Measurements from ENCODE around the gene SMYD3. TPM values are rescaled to one million over a fixed set of nuclear protein-coding genes. Genes with fewer than 3 reads are reported as not detected.

SMYD3 gene
- total RNA-seq, 4 donors from 2014 or later, result 7.6 to 26.3 (median 13.4) TPM

- TF ChIP-seq CTCF (IDR thresholded peaks at IDR 0.05), result no peak
- DNase-seq (ENCODE audit: low spot score) (no peak), ATAC-seq (ENCODE audit: low FRiP score) (no peak)
Measured at GRCh38 chr1:246425139-246425794, 81.8 kb downstream of the SMYD3 start.

DNA sequence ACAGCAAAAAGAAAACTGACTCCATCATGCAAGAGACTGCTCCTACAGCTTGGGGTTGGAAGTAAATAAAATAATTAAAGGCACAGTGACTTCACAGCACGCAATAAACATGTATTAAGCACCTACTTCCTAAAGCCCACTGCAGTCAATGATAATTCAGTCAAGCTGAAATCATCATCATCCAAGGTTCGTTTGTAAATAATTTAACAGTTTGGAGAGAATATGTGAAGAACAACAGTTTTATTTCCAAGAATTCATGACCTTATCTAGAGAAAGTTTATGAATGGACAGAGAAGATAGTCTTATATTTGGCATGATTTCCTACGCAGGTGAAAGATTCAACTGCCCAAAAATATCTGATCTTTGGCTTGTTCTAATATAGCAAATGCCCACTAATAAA is 86.8 kb downstream of the SMYD3 start:
- no peak for ATAC-seq (ENCODE audit: low FRiP score)
- no peak for TF ChIP-seq CTCF (IDR thresholded peaks at IDR 0.05)
- no peak for DNase-seq (ENCODE audit: low spot score)

DNA sequence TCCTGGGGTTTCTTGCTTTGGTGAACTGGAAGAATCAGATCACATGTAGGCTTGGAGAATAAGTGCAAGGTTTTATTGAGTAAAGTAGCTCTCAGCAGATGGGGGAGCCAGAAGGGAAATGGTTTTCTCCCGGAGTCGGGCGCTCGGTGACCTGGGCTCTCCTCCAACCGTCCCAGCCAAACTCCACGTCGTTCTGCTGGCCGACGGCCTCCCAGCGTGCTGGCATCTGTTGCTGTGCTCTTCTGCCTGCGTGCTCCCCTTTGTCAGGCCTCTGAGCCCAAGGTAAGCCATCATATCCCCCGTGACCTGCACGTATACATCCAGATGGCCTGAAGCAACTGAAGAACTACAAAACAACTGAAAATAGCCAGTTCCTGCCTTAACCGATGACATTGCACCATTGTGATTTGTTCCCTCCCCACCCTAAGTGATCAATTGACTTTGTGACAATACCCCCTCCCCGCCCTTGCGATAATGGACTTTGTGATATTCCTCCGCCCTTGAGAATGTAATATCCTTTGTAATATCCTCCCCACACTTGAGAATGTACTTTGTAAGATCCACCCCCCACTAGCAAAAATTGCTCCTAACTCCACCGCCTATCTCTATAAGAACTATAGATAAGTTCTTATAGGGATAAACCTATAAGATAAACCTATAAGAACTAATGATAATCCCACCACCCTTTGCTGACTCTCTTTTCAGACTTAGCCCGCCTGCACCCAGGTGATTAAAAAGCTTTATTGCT is 88.3 kb downstream of the SMYD3 start:
- no peak for DNase-seq (ENCODE audit: low spot score)
- ATAC-seq (ENCODE audit: low FRiP score), result no peak
- TF ChIP-seq CTCF (IDR thresholded peaks at IDR 0.05), result no peak

- no peak for DNase-seq (ENCODE audit: low spot score)
- no peak for TF ChIP-seq CTCF (IDR thresholded peaks at IDR 0.05)
- ATAC-seq (ENCODE audit: low FRiP score), result no peak
Measured at GRCh38 chr1:246417813-246418564, 89.1 kb downstream of the SMYD3 start.

- TF ChIP-seq CTCF (IDR thresholded peaks at IDR 0.05), result no peak
- DNase-seq (ENCODE audit: low spot score), result no peak
- no peak for ATAC-seq (ENCODE audit: low FRiP score)
Measured at GRCh38 chr1:246417152-246417812, 89.8 kb downstream of the SMYD3 start.

DNA sequence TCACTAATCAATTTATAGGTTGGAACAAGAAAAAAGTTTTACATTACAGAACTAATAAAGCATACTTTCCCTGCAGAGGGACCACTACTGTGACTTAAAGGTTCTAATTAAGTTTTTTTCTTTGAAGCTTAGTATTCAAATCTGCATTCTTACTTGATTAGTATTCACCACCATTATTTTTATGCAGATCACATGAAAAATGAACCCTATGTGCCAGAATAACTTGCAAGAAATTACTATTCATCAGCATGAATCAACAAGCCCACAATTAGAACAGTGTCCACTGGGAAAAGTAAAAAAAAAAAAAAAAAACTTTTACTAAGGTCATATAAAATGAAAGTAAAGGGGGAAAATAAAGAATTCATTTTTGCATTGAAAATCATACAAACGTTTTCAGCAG is 90.8 kb downstream of the SMYD3 start:
- DNase-seq (ENCODE audit: low spot score), result no peak
- TF ChIP-seq CTCF (IDR thresholded peaks at IDR 0.05), result no peak
- no peak for ATAC-seq (ENCODE audit: low FRiP score)

Measured in omental fat pad (tissue), 4 donors.